Sigmoid colon (tissue), 3 donors: ENCODE results near the gene FAM200B.

Experiments used
- POLR2A ChIP-seq, 2 donors: fragments of 450-650 bp; IDR thresholded peaks; one replicate each; pipeline ENCODE4 v1.6.1; 2016; ENCODE audit warnings: antibody characterized with exemption in 2 of 2, mild to moderate bottlenecking in 2 of 2, moderate library complexity in 2 of 2
- TF ChIP-seq, protein P1 (sequence below), 4 experiments: fragments of 450-650 bp in 3 of 4; fragments of 200-600 bp in 1 of 4; IDR thresholded peaks; one replicate each; pipeline ENCODE4 v1.5.1; 2016 to 2019; ENCODE audit warnings: antibody characterized with exemption in 4 of 4, mild to moderate bottlenecking in 3 of 4, moderate library complexity in 2 of 4

DNA sequence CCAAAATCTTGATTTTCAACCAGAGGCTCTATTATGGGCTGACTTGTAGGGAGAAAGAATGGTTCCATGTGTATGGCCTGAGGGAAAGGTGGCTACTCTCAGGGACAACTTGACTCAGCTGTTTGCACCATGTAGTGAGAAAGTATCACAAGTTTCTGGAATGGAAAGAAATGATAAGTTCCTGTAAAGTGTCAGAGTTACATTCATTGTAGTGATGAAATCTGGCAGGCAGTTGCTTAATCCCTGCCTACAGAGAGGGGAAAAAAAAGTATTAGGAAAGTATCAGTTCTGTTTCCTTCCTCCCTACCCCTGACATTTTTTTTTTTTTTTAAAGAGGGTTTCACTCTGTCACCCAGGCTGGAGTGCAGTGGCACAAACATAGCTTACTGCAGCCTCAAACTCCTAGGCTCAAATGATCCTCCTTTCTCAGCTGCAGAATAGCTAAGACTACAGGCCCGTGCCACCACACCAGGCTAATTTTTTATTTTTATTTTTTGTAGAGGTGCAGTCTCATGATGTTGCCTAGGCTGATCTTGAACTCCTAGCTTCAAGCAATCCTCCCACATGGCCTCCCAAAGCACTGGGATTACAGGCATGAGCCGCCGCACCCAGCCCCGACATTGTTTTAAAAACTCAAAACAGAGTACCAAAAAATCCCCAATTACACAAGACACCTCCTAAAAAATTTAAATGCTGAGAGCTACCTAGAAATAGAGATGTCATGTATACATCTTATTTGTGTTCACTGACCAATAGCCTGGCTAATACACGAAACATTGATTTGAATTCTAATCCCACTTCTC is 21.7 kb upstream of the FAM200B start:
- TF ChIP-seq, protein P1, sequence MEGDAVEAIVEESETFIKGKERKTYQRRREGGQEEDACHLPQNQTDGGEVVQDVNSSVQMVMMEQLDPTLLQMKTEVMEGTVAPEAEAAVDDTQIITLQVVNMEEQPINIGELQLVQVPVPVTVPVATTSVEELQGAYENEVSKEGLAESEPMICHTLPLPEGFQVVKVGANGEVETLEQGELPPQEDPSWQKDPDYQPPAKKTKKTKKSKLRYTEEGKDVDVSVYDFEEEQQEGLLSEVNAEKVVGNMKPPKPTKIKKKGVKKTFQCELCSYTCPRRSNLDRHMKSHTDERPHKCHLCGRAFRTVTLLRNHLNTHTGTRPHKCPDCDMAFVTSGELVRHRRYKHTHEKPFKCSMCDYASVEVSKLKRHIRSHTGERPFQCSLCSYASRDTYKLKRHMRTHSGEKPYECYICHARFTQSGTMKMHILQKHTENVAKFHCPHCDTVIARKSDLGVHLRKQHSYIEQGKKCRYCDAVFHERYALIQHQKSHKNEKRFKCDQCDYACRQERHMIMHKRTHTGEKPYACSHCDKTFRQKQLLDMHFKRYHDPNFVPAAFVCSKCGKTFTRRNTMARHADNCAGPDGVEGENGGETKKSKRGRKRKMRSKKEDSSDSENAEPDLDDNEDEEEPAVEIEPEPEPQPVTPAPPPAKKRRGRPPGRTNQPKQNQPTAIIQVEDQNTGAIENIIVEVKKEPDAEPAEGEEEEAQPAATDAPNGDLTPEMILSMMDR (IDR thresholded peaks at IDR 0.05), result no peak
- no peak for TF ChIP-seq POLR2A (IDR thresholded peaks at IDR 0.05)
